SU-DHL-6 (cell line): ENCODE measurements around the gene HSDL1.

Experiments used
- H2AFZ ChIP-seq: fragments of 200-600 bp; sonication (generic); 2 replicates; pipeline ENCODE4 v1.6.1; 2014; ENCODE audit warnings: low read depth, mild to moderate bottlenecking, moderate library complexity, mixed read lengths, antibody characterized with exemption, low read length; ENCODE audit not compliant: severe bottlenecking
- H3F3A ChIP-seq: fragments of 200-600 bp; shearing (Covaris generic); 2 replicates; pipeline ENCODE4 v1.6.0; 2016; ENCODE audit warnings: antibody characterized with exemption, mild to moderate bottlenecking; ENCODE audit not compliant: insufficient read depth
- H3K27ac ChIP-seq: fragments of 200-600 bp; sonication (generic); 2 replicates; pipeline ENCODE4 v1.5.1; 2016; ENCODE audit warnings: low read depth, mild to moderate bottlenecking, low read length, moderate library complexity, mixed read lengths
- H3K27me3 ChIP-seq: fragments of 200-600 bp; sonication (generic), shearing (Covaris generic); 2 replicates; pipeline ENCODE4 v1.6.0; 2014; ENCODE audit warnings: mild to moderate bottlenecking, low read length
- H3K36me3 ChIP-seq: fragments of 200-600 bp; sonication (generic); 2 replicates; pipeline ENCODE4 v1.6.1; 2014; ENCODE audit warnings: mild to moderate bottlenecking, low read length, mixed read lengths
- H3K4me2 ChIP-seq: fragments of 300-600, 200-600 bp; shearing (Covaris generic), sonication (generic); 2 replicates; pipeline ENCODE4 v1.6.0; 2014; ENCODE audit warnings: low read length, low read depth, mild to moderate bottlenecking; ENCODE audit not compliant: poor library complexity, severe bottlenecking
- H3K4me3 ChIP-seq: fragments of 200-600 bp; sonication (generic); 2 replicates; pipeline ENCODE4 v1.5.1; 2014; ENCODE audit warnings: antibody characterized with exemption, low read length, mild to moderate bottlenecking, mixed read lengths; ENCODE audit not compliant: insufficient read depth, poor library complexity, severe bottlenecking
- H3K79me2 ChIP-seq: fragments of 200-600 bp; sonication (generic); 2 replicates; pipeline ENCODE4 v1.6.1; 2014; ENCODE audit warnings: mild to moderate bottlenecking, low read length, moderate library complexity; ENCODE audit not compliant: insufficient read depth
- H3K9ac ChIP-seq: fragments of 200-600 bp; sonication (generic); 2 replicates; pipeline ENCODE4 v1.7.0; 2014; ENCODE audit warnings: mild to moderate bottlenecking, low read length
- H3K9me2 ChIP-seq: fragments of 200-600 bp; sonication (generic); replicated peaks from 2 replicates; pipeline ENCODE4 v1.6.1; 2014; ENCODE audit warnings: low read length; ENCODE audit not compliant: insufficient read depth
- H3K9me3 ChIP-seq: fragments of 200-600 bp; sonication (generic); 2 replicates; pipeline ENCODE4 v1.6.1; 2014; ENCODE audit warnings: low read length, mixed read lengths; ENCODE audit not compliant: insufficient read depth
- H4K20me1 ChIP-seq: fragments of 200-600 bp; sonication (generic); 2 replicates; pipeline ENCODE4 v1.6.1; 2014; ENCODE audit warnings: low read depth, mild to moderate bottlenecking, antibody characterized with exemption, low read length, moderate library complexity, mixed read lengths
- CTCF ChIP-seq: fragments of 200-600 bp; sonication (generic); IDR thresholded peaks from one replicate; pipeline ENCODE4 v1.5.1; 2017; ENCODE audit warnings: antibody characterized with exemption, mild to moderate bottlenecking, low read length, moderate library complexity; ENCODE audit not compliant: insufficient read depth, poor library complexity, severe bottlenecking
- EZH2phosphoT487 ChIP-seq: fragments of 200-600 bp; sonication (generic), shearing (Covaris generic); conservative IDR thresholded peaks from 2 replicates; pipeline ENCODE4 v1.6.1; 2018; ENCODE audit warnings: mild to moderate bottlenecking, antibody characterized with exemption, low read length, moderate library complexity, mixed read lengths

HSDL1 gene

GRCh38 chr16:84184775-84185174, 39.8 kb upstream of the HSDL1 start:
- H3K27ac ChIP-seq = no peak overlapping the region
- TF ChIP-seq CTCF = no peak
- no peak for TF ChIP-seq EZH2phosphoT487
- H4K20me1 ChIP-seq = no peaks in the 10 kb centered on the region
- H3K9me3 ChIP-seq = no peaks in the 10 kb centered on the region
- H3K9ac ChIP-seq = no peak overlapping the region
- no peak overlapping the region for H2AFZ ChIP-seq
- H3K4me2 ChIP-seq = no peak overlapping the region
- peaks cover 25% of the 10 kb centered on the region for H3K79me2 ChIP-seq
- H3F3A ChIP-seq = no peaks in the 10 kb centered on the region
- no peaks in the 10 kb centered on the region for H3K27me3 ChIP-seq
- H3K36me3 ChIP-seq = no peaks in the 10 kb centered on the region
- no peak overlapping the region for H3K4me3 ChIP-seq
- H3K9me2 ChIP-seq = no peaks in the 10 kb centered on the region

- Histone ChIP-seq H3K79me2 (peaks cover 25% of the 10 kb centered on the region), H3K27ac (no peak overlapping the region), H3K36me3 (no peaks in the 10 kb centered on the region), H3K9me2 (no peaks in the 10 kb centered on the region), H2AFZ (no peak overlapping the region), H3K27me3 (no peaks in the 10 kb centered on the region), H3F3A (no peaks in the 10 kb centered on the region), H3K9me3 (no peaks in the 10 kb centered on the region), H3K9ac (no peak overlapping the region), H4K20me1 (no peaks in the 10 kb centered on the region), H3K4me2 (no peak overlapping the region), H3K4me3 (no peak overlapping the region)
- no peak for TF ChIP-seq CTCF
- no peak for TF ChIP-seq EZH2phosphoT487
Measured at GRCh38 chr16:84183911-84184591, 39.1 kb upstream of the HSDL1 start.

DNA sequence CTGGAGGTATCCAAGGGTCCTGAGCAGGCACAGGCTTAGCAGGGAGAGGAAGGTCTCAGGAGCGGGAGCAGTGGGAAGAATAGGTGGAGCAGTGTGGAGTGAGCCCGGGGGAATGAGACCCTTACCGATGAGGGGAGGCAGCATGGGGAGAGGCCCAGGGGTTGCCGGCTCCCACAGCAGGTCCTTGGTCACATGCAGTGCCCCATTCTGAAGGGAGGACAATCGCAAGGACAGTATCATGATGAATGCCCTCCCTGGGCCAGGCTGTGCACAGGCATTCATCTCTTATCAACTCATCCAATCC, 38.5 kb upstream of the HSDL1 start:
- H3K4me3 ChIP-seq = no peak overlapping the region
- H2AFZ ChIP-seq = no peak overlapping the region
- no peak overlapping the region for H3K9ac ChIP-seq
- no peaks in the 10 kb centered on the region for H3K9me2 ChIP-seq
- no peaks in the 10 kb centered on the region for H3F3A ChIP-seq
- no peaks in the 10 kb centered on the region for H3K27me3 ChIP-seq
- no peaks in the 10 kb centered on the region for H3K36me3 ChIP-seq
- H3K27ac ChIP-seq = no peak overlapping the region
- no peaks in the 10 kb centered on the region for H4K20me1 ChIP-seq
- H3K79me2 ChIP-seq = peaks cover 25% of the 10 kb centered on the region
- TF ChIP-seq CTCF (no peak), EZH2phosphoT487 (no peak)
- no peaks in the 10 kb centered on the region for H3K9me3 ChIP-seq
- no peak overlapping the region for H3K4me2 ChIP-seq
